Measurements from ENCODE around the gene NFIA.

DNA sequence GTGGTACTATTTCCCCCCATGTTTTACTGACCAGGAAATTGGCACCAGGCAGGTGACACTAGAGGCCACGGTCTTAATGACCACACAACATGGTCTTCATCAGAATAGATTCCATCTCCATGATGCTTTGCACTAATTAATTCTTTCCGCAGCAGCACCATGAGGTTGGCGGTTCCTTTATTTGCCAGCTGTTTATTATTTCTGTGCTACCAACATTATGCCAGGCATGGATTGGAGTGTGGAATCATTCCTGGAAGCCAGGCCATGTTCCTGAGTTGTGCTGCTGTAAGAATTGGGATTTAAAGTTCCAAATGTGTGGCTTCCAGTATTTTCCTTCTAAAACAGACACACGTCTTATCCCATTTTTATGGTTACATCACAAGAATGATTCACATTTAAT lies 107.8 kb downstream of the NFIA start:
- TF ChIP-seq, protein P1, sequence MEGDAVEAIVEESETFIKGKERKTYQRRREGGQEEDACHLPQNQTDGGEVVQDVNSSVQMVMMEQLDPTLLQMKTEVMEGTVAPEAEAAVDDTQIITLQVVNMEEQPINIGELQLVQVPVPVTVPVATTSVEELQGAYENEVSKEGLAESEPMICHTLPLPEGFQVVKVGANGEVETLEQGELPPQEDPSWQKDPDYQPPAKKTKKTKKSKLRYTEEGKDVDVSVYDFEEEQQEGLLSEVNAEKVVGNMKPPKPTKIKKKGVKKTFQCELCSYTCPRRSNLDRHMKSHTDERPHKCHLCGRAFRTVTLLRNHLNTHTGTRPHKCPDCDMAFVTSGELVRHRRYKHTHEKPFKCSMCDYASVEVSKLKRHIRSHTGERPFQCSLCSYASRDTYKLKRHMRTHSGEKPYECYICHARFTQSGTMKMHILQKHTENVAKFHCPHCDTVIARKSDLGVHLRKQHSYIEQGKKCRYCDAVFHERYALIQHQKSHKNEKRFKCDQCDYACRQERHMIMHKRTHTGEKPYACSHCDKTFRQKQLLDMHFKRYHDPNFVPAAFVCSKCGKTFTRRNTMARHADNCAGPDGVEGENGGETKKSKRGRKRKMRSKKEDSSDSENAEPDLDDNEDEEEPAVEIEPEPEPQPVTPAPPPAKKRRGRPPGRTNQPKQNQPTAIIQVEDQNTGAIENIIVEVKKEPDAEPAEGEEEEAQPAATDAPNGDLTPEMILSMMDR (IDR thresholded peaks at IDR 0.05), result no peak
- TF ChIP-seq POLR2AphosphoS5 (IDR thresholded peaks at IDR 0.05) (no peak), POLR2A (IDR thresholded peaks at IDR 0.05) (no peak)

Measured in prostate gland (tissue), 2 donors.